HUES48 (cell line): ENCODE data around the gene CDK5RAP3.
A peak's percentile ranks its signal among the peaks of the same experiment; 100 is the strongest.

ENCODE experiments used
- H3K27ac ChIP-seq: one replicate; pipeline ENCODE4 v1.7.0; 2013; ENCODE audit warnings: low read depth, low read length, inconsistent platforms
- H3K27me3 ChIP-seq: 2 replicates; pipeline ENCODE4 v1.6.1; 2013; ENCODE audit warnings: mild to moderate bottlenecking, low read length; ENCODE audit not compliant: control insufficient read depth, insufficient read depth
- H3K36me3 ChIP-seq: 2 replicates; pipeline ENCODE4 v1.6.1; 2013; ENCODE audit warnings: low read length; ENCODE audit not compliant: control insufficient read depth, insufficient read depth
- H3K4me1 ChIP-seq: 2 replicates; pipeline ENCODE4 v1.6.1; 2013; ENCODE audit warnings: mild to moderate bottlenecking, low read length; ENCODE audit not compliant: control insufficient read depth, insufficient read depth
- H3K4me3 ChIP-seq: 2 replicates; pipeline ENCODE4 v1.5.1; 2013; ENCODE audit warnings: mild to moderate bottlenecking, low read depth, low read length
- H3K9ac ChIP-seq: 2 replicates; pipeline ENCODE4 v1.6.1; 2013; ENCODE audit warnings: mild to moderate bottlenecking, low read depth, low read length, moderate library complexity
- H3K9me3 ChIP-seq: 2 replicates; pipeline ENCODE4 v1.6.1; 2013; ENCODE audit warnings: low read length; ENCODE audit not compliant: control insufficient read depth, insufficient read depth

The CDK5RAP3 gene

GRCh38 chr17:47989700-47990099, 18.8 kb downstream of the CDK5RAP3 start:
- Histone ChIP-seq H3K36me3 (no peaks in the 10 kb centered on the region), H3K4me1 (peaks cover 35% of the 10 kb centered on the region), H3K9me3 (no peaks in the 10 kb centered on the region), H3K4me3 (no peak overlapping the region), H3K27ac (no peak overlapping the region), H3K27me3 (no peaks in the 10 kb centered on the region), H3K9ac (no peak overlapping the region)

GRCh38 chr17:47990962-47991731, 20.2 kb downstream of the CDK5RAP3 start:
- Histone ChIP-seq H3K9me3 (no peaks in the 10 kb centered on the region), H3K4me1 (peaks cover 47% of the 10 kb centered on the region), H3K27me3 (0 out of 2 replicates have a peak, but pooled peaks cover 3% of the 10 kb centered on the region), H3K4me3 (peak overlapping the region; percentile 23; the same call in 1 of the 2 replicates), H3K27ac (peak overlapping the region; percentile 85), H3K36me3 (no peaks in the 10 kb centered on the region), H3K9ac (no peak overlapping the region)

GRCh38 chr17:47992216-47992615, 21.3 kb downstream of the CDK5RAP3 start:
- H3K27me3 ChIP-seq, result 0 out of 2 replicates have a peak, but pooled peaks cover 3% of the 10 kb centered on the region
- peaks cover 39% of the 10 kb centered on the region for H3K4me1 ChIP-seq
- H3K9me3 ChIP-seq, result no peaks in the 10 kb centered on the region
- H3K27ac ChIP-seq, result no peak overlapping the region
- no peaks in the 10 kb centered on the region for H3K36me3 ChIP-seq
- no peak overlapping the region for H3K4me3 ChIP-seq
- H3K9ac ChIP-seq, result no peak overlapping the region

GRCh38 chr17:47993031-47993564, 22.2 kb downstream of the CDK5RAP3 start:
- Histone ChIP-seq H3K27me3 (0 out of 2 replicates have a peak, but pooled peaks cover 3% of the 10 kb centered on the region), H3K27ac (no peak overlapping the region), H3K4me3 (no peak overlapping the region), H3K9ac (no peak overlapping the region), H3K9me3 (no peaks in the 10 kb centered on the region), H3K36me3 (no peaks in the 10 kb centered on the region), H3K4me1 (peaks cover 31% of the 10 kb centered on the region)

- H3K36me3 ChIP-seq, result no peaks in the 10 kb centered on the region
- H3K27me3 ChIP-seq, result 0 out of 2 replicates have a peak, but pooled peaks cover 3% of the 10 kb centered on the region
- H3K27ac ChIP-seq, result no peak overlapping the region
- no peak overlapping the region for H3K4me3 ChIP-seq
- no peak overlapping the region for H3K9ac ChIP-seq
- H3K4me1 ChIP-seq, result peaks cover 31% of the 10 kb centered on the region
- no peaks in the 10 kb centered on the region for H3K9me3 ChIP-seq
Observed at GRCh38 chr17:47993964-47994363, 23.1 kb downstream of the CDK5RAP3 start.

- H3K4me3 ChIP-seq, result no peak overlapping the region
- peaks cover 35% of the 10 kb centered on the region for H3K4me1 ChIP-seq
- 0 out of 2 replicates have a peak, but pooled peaks cover 3% of the 10 kb centered on the region for H3K27me3 ChIP-seq
- H3K9ac ChIP-seq, result no peak overlapping the region
- no peaks in the 10 kb centered on the region for H3K9me3 ChIP-seq
- peak overlapping the region; percentile 61 for H3K27ac ChIP-seq
- no peaks in the 10 kb centered on the region for H3K36me3 ChIP-seq
Observed at GRCh38 chr17:47994724-47995123, 23.8 kb downstream of the CDK5RAP3 start.

GRCh38 chr17:47995241-47995935, 24.5 kb downstream of the CDK5RAP3 start:
- Histone ChIP-seq H3K4me3 (no peak overlapping the region), H3K4me1 (peaks cover 38% of the 10 kb centered on the region), H3K27ac (peak overlapping the region; percentile 76), H3K9ac (no peak overlapping the region), H3K27me3 (0 out of 2 replicates have a peak, but pooled peaks cover 3% of the 10 kb centered on the region), H3K36me3 (no peaks in the 10 kb centered on the region), H3K9me3 (no peaks in the 10 kb centered on the region)

GRCh38 chr17:47996201-47996600, 25.3 kb downstream of the CDK5RAP3 start:
- Histone ChIP-seq H3K4me3 (no peak overlapping the region), H3K27me3 (0 out of 2 replicates have a peak, but pooled peaks cover 3% of the 10 kb centered on the region), H3K9me3 (no peaks in the 10 kb centered on the region), H3K9ac (no peak overlapping the region), H3K27ac (no peak overlapping the region), H3K36me3 (no peaks in the 10 kb centered on the region), H3K4me1 (peaks cover 31% of the 10 kb centered on the region)

- Histone ChIP-seq H3K9ac (no peak overlapping the region), H3K27ac (no peak overlapping the region), H3K36me3 (no peaks in the 10 kb centered on the region), H3K4me3 (no peak overlapping the region), H3K9me3 (no peaks in the 10 kb centered on the region), H3K27me3 (0 out of 2 replicates have a peak, but pooled peaks cover 3% of the 10 kb centered on the region), H3K4me1 (peaks cover 27% of the 10 kb centered on the region)
Observed at GRCh38 chr17:47997586-47997985, 26.7 kb downstream of the CDK5RAP3 start.

GRCh38 chr17:47998044-47998443, 27.1 kb downstream of the CDK5RAP3 start:
- peaks cover 31% of the 10 kb centered on the region for H3K4me1 ChIP-seq
- H3K4me3 ChIP-seq, result no peak overlapping the region
- no peak overlapping the region for H3K9ac ChIP-seq
- no peaks in the 10 kb centered on the region for H3K36me3 ChIP-seq
- no peaks in the 10 kb centered on the region for H3K9me3 ChIP-seq
- H3K27ac ChIP-seq, result no peak overlapping the region
- H3K27me3 ChIP-seq, result 0 out of 2 replicates have a peak, but pooled peaks cover 3% of the 10 kb centered on the region

- peak overlapping the region; percentile 33 for H3K27ac ChIP-seq
- H3K9me3 ChIP-seq, result no peaks in the 10 kb centered on the region
- H3K4me1 ChIP-seq, result peaks cover 44% of the 10 kb centered on the region
- H3K4me3 ChIP-seq, result no peak overlapping the region
- H3K27me3 ChIP-seq, result 0 out of 2 replicates have a peak, but pooled peaks cover 3% of the 10 kb centered on the region
- no peaks in the 10 kb centered on the region for H3K36me3 ChIP-seq
- H3K9ac ChIP-seq, result no peak overlapping the region
Observed at GRCh38 chr17:47999582-47999981, 28.7 kb downstream of the CDK5RAP3 start.
